Measurements from ENCODE around the gene TBX6. TPM values are rescaled to one million over a fixed set of nuclear protein-coding genes. Genes with fewer than 3 reads are reported as not detected.
A peak's percentile ranks its signal among the peaks of the same experiment; 100 is the strongest.

TBX6 gene
- total RNA-seq, 4 donors from 2014 or later, result 0.42 to 1.3 (median 0.67) TPM

DNA sequence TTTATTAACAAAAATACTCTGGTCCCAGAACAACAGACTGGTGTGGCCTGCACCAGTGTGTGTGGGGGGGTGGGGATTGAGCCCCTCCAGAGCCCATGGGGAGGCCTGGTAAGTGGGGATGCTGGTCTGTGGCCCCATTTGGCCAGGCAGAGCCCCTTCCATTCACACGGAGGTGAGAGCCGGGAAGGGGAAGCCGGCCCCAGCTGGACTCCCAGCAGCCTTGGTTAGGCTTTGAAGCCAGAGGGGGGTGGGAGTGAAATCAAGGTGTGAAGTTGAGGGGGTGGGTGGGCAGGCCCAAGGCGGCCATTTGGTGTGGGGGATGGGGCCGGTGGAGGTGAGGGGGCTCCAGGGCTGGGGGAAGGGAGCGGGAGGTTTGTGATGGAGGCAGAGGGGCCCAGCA, 5.9 kb downstream of the TBX6 start:
- intact Hi-C loops (cut with DNase I), result no loop called here
- WGBS, result 91% methylated on average over 4 of the region's 6 CpGs

GRCh38 chr16:30085247-30085646, 6.5 kb downstream of the TBX6 start:
- Histone ChIP-seq H3K4me1 (peaks cover 0 to 11% (median 5%) of the 10 kb centered on the region in 4 donors), H3K27ac (replicated peaks in 1 of 4) (peak overlapping the region; percentile 16 to 62 (median 52)), H3K27me3 (no peaks in the 10 kb centered on the region), H3K9me3 (no peaks in the 10 kb centered on the region), H3K36me3 (peaks cover 36 to 59% (median 55%) of the 10 kb centered on the region in 4 donors), H3K4me3 (no peak overlapping the region)
- WGBS, result 59% methylated on average over 3 of the region's 3 CpGs
- TF ChIP-seq, protein P1, sequence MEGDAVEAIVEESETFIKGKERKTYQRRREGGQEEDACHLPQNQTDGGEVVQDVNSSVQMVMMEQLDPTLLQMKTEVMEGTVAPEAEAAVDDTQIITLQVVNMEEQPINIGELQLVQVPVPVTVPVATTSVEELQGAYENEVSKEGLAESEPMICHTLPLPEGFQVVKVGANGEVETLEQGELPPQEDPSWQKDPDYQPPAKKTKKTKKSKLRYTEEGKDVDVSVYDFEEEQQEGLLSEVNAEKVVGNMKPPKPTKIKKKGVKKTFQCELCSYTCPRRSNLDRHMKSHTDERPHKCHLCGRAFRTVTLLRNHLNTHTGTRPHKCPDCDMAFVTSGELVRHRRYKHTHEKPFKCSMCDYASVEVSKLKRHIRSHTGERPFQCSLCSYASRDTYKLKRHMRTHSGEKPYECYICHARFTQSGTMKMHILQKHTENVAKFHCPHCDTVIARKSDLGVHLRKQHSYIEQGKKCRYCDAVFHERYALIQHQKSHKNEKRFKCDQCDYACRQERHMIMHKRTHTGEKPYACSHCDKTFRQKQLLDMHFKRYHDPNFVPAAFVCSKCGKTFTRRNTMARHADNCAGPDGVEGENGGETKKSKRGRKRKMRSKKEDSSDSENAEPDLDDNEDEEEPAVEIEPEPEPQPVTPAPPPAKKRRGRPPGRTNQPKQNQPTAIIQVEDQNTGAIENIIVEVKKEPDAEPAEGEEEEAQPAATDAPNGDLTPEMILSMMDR (IDR thresholded peaks at IDR 0.05), result no peak
- TF ChIP-seq EP300 (IDR thresholded peaks at IDR 0.05), result no peak
- TF ChIP-seq POLR2AphosphoS5 (IDR thresholded peaks at IDR 0.05), result no peak
- no peak for TF ChIP-seq POLR2A (IDR thresholded peaks at IDR 0.05; ENCODE audit: low read depth)
- DNase-seq (ENCODE audit: extremely low spot score), result no peak
- intact Hi-C loops (cut with DNase I), result no loop called here

More for the DNA sequence above, 5.9 kb downstream of the TBX6 start:
- no peak for TF ChIP-seq EP300 (IDR thresholded peaks at IDR 0.05)
- TF ChIP-seq POLR2AphosphoS5 (IDR thresholded peaks at IDR 0.05), result no peak
- TF ChIP-seq POLR2A (IDR thresholded peaks at IDR 0.05; ENCODE audit: low read depth), result no peak
- TF ChIP-seq, protein P1 (IDR thresholded peaks at IDR 0.05), result no peak
- Histone ChIP-seq H3K4me3 (no peak overlapping the region), H3K36me3 (peaks cover 33 to 53% (median 49%) of the 10 kb centered on the region in 4 donors), H3K27me3 (no peaks in the 10 kb centered on the region), H3K9me3 (no peaks in the 10 kb centered on the region), H3K4me1 (peaks cover under 1 to 17% (median 10%) of the 10 kb centered on the region in 4 donors), H3K27ac (replicated peaks in 1 of 4) (peak overlapping the region; percentile 16 to 62 (median 52))
- no peak for DNase-seq (ENCODE audit: extremely low spot score)

DNA sequence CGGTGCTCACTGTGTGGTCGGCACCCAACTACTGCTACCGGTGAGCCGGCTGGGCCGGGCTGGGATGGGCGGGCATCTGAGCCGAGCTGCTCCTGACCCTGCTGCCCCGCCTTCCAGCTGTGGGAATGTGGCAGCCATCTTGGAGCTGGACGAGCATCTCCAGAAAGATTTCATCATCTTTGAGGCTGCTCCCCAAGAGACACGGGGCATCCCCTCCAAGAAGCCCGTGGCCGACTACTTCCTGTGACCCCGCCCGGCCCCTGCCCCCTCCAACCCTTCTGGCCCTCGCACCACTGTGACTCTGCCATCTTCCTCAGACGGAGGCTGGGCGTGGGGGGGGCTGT, 6.9 kb downstream of the TBX6 start:
- Histone ChIP-seq H3K4me3 (no peak overlapping the region), H3K4me1 (peaks cover 0 to 9% (median 3%) of the 10 kb centered on the region in 4 donors), H3K27me3 (no peaks in the 10 kb centered on the region), H3K9me3 (no peaks in the 10 kb centered on the region), H3K27ac (replicated peaks in 1 of 4) (peak overlapping the region; percentile 16 to 62 (median 52)), H3K36me3 (peaks cover 37 to 63% (median 60%) of the 10 kb centered on the region in 4 donors)
- TF ChIP-seq EP300 (IDR thresholded peaks at IDR 0.05), result no peak
- TF ChIP-seq POLR2AphosphoS5 (IDR thresholded peaks at IDR 0.05), result no peak
- TF ChIP-seq POLR2A (IDR thresholded peaks at IDR 0.05; ENCODE audit: low read depth), result no peak
- TF ChIP-seq, protein P1 (IDR thresholded peaks at IDR 0.05), result no peak
- intact Hi-C loops (cut with DNase I), result no loop called here
- 49% methylated on average over 17 of the region's 17 CpGs for WGBS
- no peak for DNase-seq (ENCODE audit: extremely low spot score)

DNA sequence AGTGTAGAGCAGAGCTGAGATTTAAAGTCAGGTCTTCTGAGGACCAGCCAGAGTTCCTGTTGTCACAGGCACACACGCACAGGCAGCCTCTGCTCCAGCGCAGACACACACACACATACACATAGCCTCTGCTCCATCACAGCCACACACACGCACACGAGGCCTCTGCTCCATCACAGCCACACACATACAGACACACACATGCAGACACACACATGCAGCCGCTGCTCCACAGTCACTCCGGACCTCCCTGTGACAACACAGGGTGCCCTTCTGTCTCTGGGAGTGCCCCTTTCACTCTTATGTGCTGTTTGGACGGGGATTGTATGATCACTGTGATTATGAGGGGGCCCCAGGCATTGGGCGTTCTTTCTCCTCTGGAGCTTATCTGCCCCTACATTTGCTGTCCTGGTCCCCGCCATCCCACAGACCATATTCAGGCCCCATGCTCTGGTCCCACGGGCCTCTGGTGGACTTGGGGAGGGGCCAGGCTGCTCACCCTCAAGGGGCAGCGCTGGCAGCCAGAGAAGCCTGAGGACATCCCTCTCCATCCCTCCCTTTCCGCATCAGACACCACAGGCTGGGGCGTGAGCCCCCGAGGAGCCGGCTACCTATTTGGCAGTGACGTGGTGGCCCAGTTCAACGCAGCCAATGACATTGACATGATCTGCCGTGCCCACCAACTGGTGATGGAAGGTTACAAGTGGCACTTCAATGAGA, 7.5 kb downstream of the TBX6 start:
- H3K27me3 ChIP-seq, result no peaks in the 10 kb centered on the region
- H3K4me1 ChIP-seq, result peaks cover 0 to 13% (median 6%) of the 10 kb centered on the region in 4 donors
- WGBS, result 81% methylated on average over 14 of the region's 18 CpGs
- no peak overlapping the region for H3K4me3 ChIP-seq
- TF ChIP-seq, protein P1 (IDR thresholded peaks at IDR 0.05), result no peak
- TF ChIP-seq POLR2AphosphoS5 (IDR thresholded peaks at IDR 0.05) (no peak), POLR2A (IDR thresholded peaks at IDR 0.05; ENCODE audit: low read depth) (no peak), EP300 (IDR thresholded peaks at IDR 0.05) (no peak)
- peaks cover 42 to 68% (median 65%) of the 10 kb centered on the region in 4 donors for H3K36me3 ChIP-seq
- H3K9me3 ChIP-seq, result no peaks in the 10 kb centered on the region
- intact Hi-C loops (cut with DNase I), result no loop called here
- peak overlapping the region in 2 of 4 donors; percentile 57 to 62 for H3K27ac ChIP-seq (replicated peaks in 1 of 4)
- no peak for DNase-seq (ENCODE audit: extremely low spot score)

All from esophagus muscularis mucosa (tissue), 4 donors.